CD14-positive monocyte (primary cell): ENCODE data around the gene PHACTR3. TPM values are rescaled to one million over a fixed set of nuclear protein-coding genes. Genes with fewer than 3 reads are reported as not detected.

ENCODE experiments used
- DNase-seq, 3 donors: peaks; one replicate each; pipeline ENCODE4 v3.0.0-alpha.2; 2011 to 2022
- H2AFZ ChIP-seq: 2 replicates; pipeline ENCODE4 v1.6.0; 2012; ENCODE audit warnings: mild to moderate bottlenecking, low read depth, low read length, inconsistent platforms; ENCODE audit not compliant: insufficient read depth, poor library complexity, severe bottlenecking
- H3K27ac ChIP-seq, 2 donors: 1 replicate in 1 of 2; 2 replicates in 1 of 2; pipeline ENCODE4 v1.5.1; 2012 to 2013; ENCODE audit warnings: low read length in 2 of 2, control low read depth in 1 of 2, inconsistent platforms in 1 of 2, low read depth in 1 of 2, mild to moderate bottlenecking in 1 of 2
- H3K27me3 ChIP-seq, 2 donors: one replicate each; pipeline versions ENCODE4 v1.6.0 to v1.6.1; 2011 to 2013; ENCODE audit warnings: low read length in 2 of 2; ENCODE audit not compliant: control insufficient read depth in 2 of 2, insufficient read depth in 2 of 2
- H3K36me3 ChIP-seq, 2 donors: replicated peaks in 1 of 2; 1 replicate in 1 of 2; 2 replicates in 1 of 2; pipeline versions ENCODE4 v1.5.1 to v1.6.1; 2012 to 2013; ENCODE audit warnings: low read length in 2 of 2, control low read depth in 1 of 2, inconsistent platforms in 1 of 2, mild to moderate bottlenecking in 1 of 2; ENCODE audit not compliant: insufficient read depth in 2 of 2, control insufficient read depth in 1 of 2
- H3K4me1 ChIP-seq, 2 donors: 1 replicate in 1 of 2; 2 replicates in 1 of 2; pipeline versions ENCODE4 v1.5.1 to v1.6.1; 2012 to 2013; ENCODE audit warnings: low read length in 2 of 2, control low read depth in 1 of 2, inconsistent platforms in 1 of 2, mild to moderate bottlenecking in 1 of 2, moderate library complexity in 1 of 2; ENCODE audit not compliant: insufficient read depth in 2 of 2, control insufficient read depth in 1 of 2
- H3K4me2 ChIP-seq: replicated peaks from 2 replicates; pipeline ENCODE3; 2012; ENCODE audit warnings: low read length, moderate library complexity, mild to moderate bottlenecking; ENCODE audit not compliant: poor library complexity, severe bottlenecking; ENCODE audit errors: extremely low read depth
- H3K4me3 ChIP-seq, 3 experiments: fragments of 200-600 bp in 1 of 3; sonication (generic) in 1 of 3; replicated peaks in 1 of 3; 1 replicate in 2 of 3; 2 replicates in 1 of 3; pipeline ENCODE4 v1.5.1; 2011 to 2013; ENCODE audit warnings: low read length in 3 of 3, mild to moderate bottlenecking in 3 of 3, control low read depth in 2 of 3, low read depth in 2 of 3, inconsistent platforms in 1 of 3, moderate library complexity in 1 of 3
- H3K79me2 ChIP-seq: 2 replicates; pipeline ENCODE4 v1.6.0; 2012; ENCODE audit warnings: mild to moderate bottlenecking, control low read depth, inconsistent platforms, low read length, moderate library complexity; ENCODE audit not compliant: insufficient read depth
- H3K9ac ChIP-seq: 2 replicates; pipeline ENCODE4 v1.6.0; 2017; ENCODE audit warnings: low read length, mild to moderate bottlenecking; ENCODE audit not compliant: insufficient read depth, poor library complexity, severe bottlenecking
- H3K9me3 ChIP-seq, 2 donors: replicated peaks in 1 of 2; 1 replicate in 1 of 2; 2 replicates in 1 of 2; pipeline versions ENCODE4 v1.5.1 to v1.6.1; 2012 to 2013; ENCODE audit warnings: low read length in 2 of 2, control low read depth in 1 of 2; ENCODE audit not compliant: control insufficient read depth in 1 of 2, insufficient read depth in 1 of 2
- H4K20me1 ChIP-seq: 2 replicates; pipeline ENCODE4 v1.6.0; 2012; ENCODE audit warnings: mild to moderate bottlenecking, low read length, control low read depth, moderate library complexity; ENCODE audit not compliant: insufficient read depth
- H3K27ac Mint-ChIP-seq, 7 donors: one replicate each; pipeline ENCODE4 v1.8.0; 2020; ENCODE audit warnings: mild to moderate bottlenecking in 7 of 7, mixed read lengths in 7 of 7, moderate library complexity in 6 of 7, inconsistent platforms in 2 of 7
- H3K27me3 Mint-ChIP-seq, 3 donors: one replicate each; pipeline ENCODE4 v1.8.0; 2021 to 2022; ENCODE audit warnings: low read depth in 3 of 3, mild to moderate bottlenecking in 3 of 3, mixed read lengths in 3 of 3, moderate library complexity in 3 of 3, inconsistent platforms in 1 of 3
- H3K36me3 Mint-ChIP-seq, 2 donors: one replicate each; pipeline ENCODE4 v1.8.0; 2020; ENCODE audit warnings: mixed read lengths in 2 of 2, inconsistent platforms in 1 of 2, mild to moderate bottlenecking in 1 of 2
- H3K4me1 Mint-ChIP-seq: one replicate; pipeline ENCODE4 v1.8.0; 2020; ENCODE audit warnings: mild to moderate bottlenecking, mixed read lengths
- H3K4me3 Mint-ChIP-seq, 2 donors: one replicate each; pipeline ENCODE4 v1.8.0; 2020; ENCODE audit warnings: mild to moderate bottlenecking in 2 of 2, mixed read lengths in 2 of 2, moderate library complexity in 1 of 2
- H3K9me3 Mint-ChIP-seq, 7 donors: one replicate each; pipeline ENCODE4 v1.8.0; 2020 to 2022; ENCODE audit warnings: mixed read lengths in 7 of 7, mild to moderate bottlenecking in 6 of 7, moderate library complexity in 6 of 7, inconsistent platforms in 2 of 7
- WGBS: methylation state at CpG from one replicate; pipeline ENCODE4 v1.1.5; 2013; ENCODE audit warnings: missing lambda C conversion rate; ENCODE audit not compliant: insufficient coverage; 5-methylcytosine and 5-hydroxymethylcytosine counted together
- intact Hi-C, 2 donors: fragments of 100-400 bp; cut with micrococcal nuclease; formaldehyde crosslinking; loops; one replicate each; pipeline versions ENCODE4 v1.15.0 to v1.15.1; 2023
- polyA plus RNA-seq, 3 donors: library from polyadenylated mRNA; depleted of rRNA in 1 of 3; unstranded in 2 of 3; stranded (reverse) in 1 of 3; fragments of 300-500 nt in 2 of 3; fragments of >200 nt in 1 of 3; fragmentation: Illumina TruSeq in 2 of 3; gene quantifications; 1 replicate in 2 of 3; 2 replicates in 1 of 3; pipeline ENCODE4 v1.2.3, GENCODE V29; 2012 to 2021
- TF ChIP-seq, protein P1 (sequence below): fragments of 200-600 bp; IDR thresholded peaks from one replicate; pipeline ENCODE4 v1.8.0; 2022; ENCODE audit warnings: antibody characterized with exemption, mild to moderate bottlenecking

PHACTR3 gene
- polyA plus RNA-seq, 3 donors: 0.11 to 0.17 TPM; not detected in 1

DNA sequence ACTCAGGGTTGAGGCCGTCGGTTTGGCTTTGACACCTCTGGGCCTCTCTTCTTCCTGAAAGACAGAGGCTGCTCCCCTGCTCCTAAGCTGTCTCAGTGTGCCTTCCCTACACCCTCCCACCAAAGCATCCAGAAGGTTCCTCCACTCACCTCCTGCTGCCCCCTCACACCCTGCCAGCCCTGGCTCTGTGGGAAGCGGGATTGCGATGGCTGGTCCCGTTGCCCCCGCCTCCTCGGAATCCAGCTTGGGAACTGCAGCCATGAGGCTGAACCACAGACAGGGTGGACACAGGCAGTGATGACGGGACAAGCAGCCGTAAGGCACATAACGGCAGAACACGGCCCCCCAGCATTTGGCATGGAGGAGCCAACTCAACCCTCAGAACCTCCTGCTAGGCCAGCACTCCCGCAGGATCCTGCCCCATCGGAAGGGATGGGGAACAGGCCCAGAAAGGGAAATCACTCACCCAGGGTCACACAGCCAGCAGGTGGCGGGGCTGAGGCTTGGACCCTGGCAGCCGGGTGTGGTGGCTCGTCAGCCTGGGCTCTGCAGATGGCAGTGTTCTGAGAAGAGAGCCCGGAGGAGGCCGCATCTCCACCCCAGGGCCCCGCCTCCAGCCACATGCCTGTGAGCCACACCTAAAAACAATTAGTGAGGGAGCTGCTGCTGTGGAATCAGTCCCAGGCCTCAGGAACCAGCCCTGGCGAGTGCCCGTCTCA lies 139.6 kb downstream of the PHACTR3 start:
- Histone ChIP-seq H3K79me2 (no peaks in the 10 kb centered on the region), H3K4me2 (no peak overlapping the region), H3K9me3 (peaks cover 9 to 10% of the 10 kb centered on the region in 2 donors), H2AFZ (no peak overlapping the region), H3K9ac (no peak overlapping the region), H3K36me3 (no peaks in the 10 kb centered on the region), H3K4me3 (no peak overlapping the region), H4K20me1 (no peaks in the 10 kb centered on the region), H3K27me3 (peaks cover 0 to 48% of the 10 kb centered on the region in 2 donors), H3K4me1 (peaks cover 0 to 3% of the 10 kb centered on the region in 2 donors), H3K27ac (no peak overlapping the region)
- Mint-ChIP-seq H3K9me3 (peaks cover 7 to 19% (median 10%) of the 10 kb centered on the region in 7 donors), H3K4me3 (no peak overlapping the region), H3K27me3 (peaks cover 51 to 67% (median 55%) of the 10 kb centered on the region in 3 donors), H3K27ac (no peak overlapping the region), H3K4me1 (peaks cover 5% of the 10 kb centered on the region), H3K36me3 (peaks cover 0 to 2% of the 10 kb centered on the region in 2 donors)
- no peak for DNase-seq
- intact Hi-C loops: loop anchor here in 1 of 2 donors (5.0 kb wide), 1 partner anchor 37 kb away; no protein-coding TSS in a partner anchor
- TF ChIP-seq, protein P1, sequence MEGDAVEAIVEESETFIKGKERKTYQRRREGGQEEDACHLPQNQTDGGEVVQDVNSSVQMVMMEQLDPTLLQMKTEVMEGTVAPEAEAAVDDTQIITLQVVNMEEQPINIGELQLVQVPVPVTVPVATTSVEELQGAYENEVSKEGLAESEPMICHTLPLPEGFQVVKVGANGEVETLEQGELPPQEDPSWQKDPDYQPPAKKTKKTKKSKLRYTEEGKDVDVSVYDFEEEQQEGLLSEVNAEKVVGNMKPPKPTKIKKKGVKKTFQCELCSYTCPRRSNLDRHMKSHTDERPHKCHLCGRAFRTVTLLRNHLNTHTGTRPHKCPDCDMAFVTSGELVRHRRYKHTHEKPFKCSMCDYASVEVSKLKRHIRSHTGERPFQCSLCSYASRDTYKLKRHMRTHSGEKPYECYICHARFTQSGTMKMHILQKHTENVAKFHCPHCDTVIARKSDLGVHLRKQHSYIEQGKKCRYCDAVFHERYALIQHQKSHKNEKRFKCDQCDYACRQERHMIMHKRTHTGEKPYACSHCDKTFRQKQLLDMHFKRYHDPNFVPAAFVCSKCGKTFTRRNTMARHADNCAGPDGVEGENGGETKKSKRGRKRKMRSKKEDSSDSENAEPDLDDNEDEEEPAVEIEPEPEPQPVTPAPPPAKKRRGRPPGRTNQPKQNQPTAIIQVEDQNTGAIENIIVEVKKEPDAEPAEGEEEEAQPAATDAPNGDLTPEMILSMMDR: no peak
- 89% methylated on average over 15 of the region's 21 CpGs for WGBS

DNA sequence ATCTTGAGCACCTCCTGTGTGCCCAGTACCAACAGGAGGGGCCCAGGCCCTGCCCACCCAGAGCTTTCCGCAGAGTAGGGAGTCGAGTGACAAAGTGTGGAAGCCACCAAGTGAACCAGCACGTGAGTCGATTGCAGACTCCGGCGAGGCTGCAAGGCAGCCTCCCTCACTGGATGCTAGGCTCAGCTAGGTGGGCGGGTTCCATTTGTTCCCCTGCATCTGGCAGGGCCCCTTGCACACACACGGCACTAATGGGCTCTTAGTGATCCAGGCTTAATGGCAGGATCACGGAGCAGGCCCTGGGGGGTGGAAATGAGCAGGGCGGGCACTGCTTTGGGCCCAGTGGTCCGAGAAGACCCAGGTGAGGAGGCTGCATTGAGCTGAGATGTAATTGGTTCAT lies 140.4 kb downstream of the PHACTR3 start:
- Mint-ChIP-seq H3K36me3 (peaks cover 0 to 2% of the 10 kb centered on the region in 2 donors), H3K9me3 (peaks cover under 1 to 13% (median 2%) of the 10 kb centered on the region in 7 donors), H3K4me1 (peaks cover 6% of the 10 kb centered on the region), H3K4me3 (no peak overlapping the region), H3K27me3 (peaks cover 53 to 69% (median 58%) of the 10 kb centered on the region in 3 donors), H3K27ac (no peak overlapping the region)
- H3K27me3 ChIP-seq: peaks cover under 1 to 46% of the 10 kb centered on the region in 2 donors
- no peaks in the 10 kb centered on the region for H3K79me2 ChIP-seq
- no peak overlapping the region for H3K27ac ChIP-seq
- no peaks in the 10 kb centered on the region for H3K36me3 ChIP-seq
- no peak overlapping the region for H3K9ac ChIP-seq
- H4K20me1 ChIP-seq: no peaks in the 10 kb centered on the region
- no peak overlapping the region for H2AFZ ChIP-seq
- TF ChIP-seq, protein P1: no peak
- WGBS: 77% methylated on average over 10 of the region's 11 CpGs
- no peak overlapping the region for H3K4me3 ChIP-seq
- H3K4me1 ChIP-seq: peaks cover 0 to 3% of the 10 kb centered on the region in 2 donors
- H3K9me3 ChIP-seq: peaks cover under 1 to 1% of the 10 kb centered on the region in 2 donors
- intact Hi-C loops: loop anchor here in 1 of 2 donors (5.0 kb wide), 1 partner anchor 37 kb away; no protein-coding TSS in a partner anchor
- no peak overlapping the region for H3K4me2 ChIP-seq
- no peak for DNase-seq
